LoVo (cell line): ENCODE measurements around the gene IKZF3.
"Not testable (repeated sequence)": the region's sequence is repeated elsewhere in the genome, so short reads cannot be mapped to it uniquely, and the experiment has no call there.

Experiments used
- DNase-seq: peaks from one replicate; pipeline ENCODE4 v3.0.0-alpha.2; 2016; ENCODE audit warnings: low spot score

Gene IKZF3

GRCh38 chr17:39716879-39717536 is 147.1 kb downstream of the IKZF3 start:
- DNase-seq = no peak

GRCh38 chr17:39716073-39716818 is 147.9 kb downstream of the IKZF3 start:
- DNase-seq = no peak

GRCh38 chr17:39715375-39716072 is 148.6 kb downstream of the IKZF3 start:
- DNase-seq = no peak

GRCh38 chr17:39714234-39714633 is 149.9 kb downstream of the IKZF3 start:
- DNase-seq = no peak

GRCh38 chr17:39711851-39712250 is 152.3 kb downstream of the IKZF3 start:
- no peak for DNase-seq

GRCh38 chr17:39711071-39711470 is 153.0 kb downstream of the IKZF3 start:
- DNase-seq = not testable (repeated sequence)

GRCh38 chr17:39709998-39710964 is 153.8 kb downstream of the IKZF3 start:
- no peak for DNase-seq

GRCh38 chr17:39709319-39709997 is 154.7 kb downstream of the IKZF3 start:
- no peak for DNase-seq
